ENCODE data around the gene CIAO3. TPM values are rescaled to one million over a fixed set of nuclear protein-coding genes. Genes with fewer than 3 reads are reported as not detected.
A peak's percentile ranks its signal among the peaks of the same experiment; 100 is the strongest.
"Not testable (repeated sequence)": the region's sequence is repeated elsewhere in the genome, so short reads cannot be mapped to it uniquely, and the experiment has no call there.

The CIAO3 gene
- total RNA-seq, 1 experiment from 2014 or later: 50.9 TPM

GRCh38 chr16:776298-776697 is 35.5 kb upstream of the CIAO3 start:
- H3K9me3 Mint-ChIP-seq; H3K27ac Mint-ChIP-seq; H3K27me3 Mint-ChIP-seq (ENCODE audit: low read depth); H3K4me3 Mint-ChIP-seq; ATAC-seq; H3K4me1 Mint-ChIP-seq; POLR2A ChIA-PET; H3K36me3 Mint-ChIP-seq; DNase-seq (ENCODE audit: low spot score): not testable (repeated sequence)
- CTCF ChIA-PET: interaction anchor here (0.9 to 2.2 kb wide), 3 partner anchors 9 to 35 kb away, joined by 3 to 5 read pairs (median 4); partner anchors contain the start of gene CIAO3

- H3K4me1 Mint-ChIP-seq: no peaks in the 10 kb centered on the region
- CTCF ChIA-PET: interaction anchor here (2.2 kb wide), 1 partner anchor 10 kb away, joined by 5 read pairs; no protein-coding TSS in a partner anchor
These were observed 34.5 kb upstream of the CIAO3 start for GRCh38 chr16:775236-775796.

More at GRCh38 chr16:775236-775796, 34.5 kb upstream of the CIAO3 start:
- Mint-ChIP-seq H3K9me3 (no peaks in the 10 kb centered on the region), H3K27me3 (ENCODE audit: low read depth) (no peaks in the 10 kb centered on the region), H3K27ac (no peak overlapping the region), H3K4me3 (no peak overlapping the region), H3K36me3 (no peaks in the 10 kb centered on the region)
- TF ChIP-seq FOXP1 (CRISPR knock-in tag; IDR thresholded peaks at IDR 0.05; ENCODE audit: borderline replicate concordance): no peak
- TF ChIP-seq AFF4 (CRISPR knock-in tag; IDR thresholded peaks at IDR 0.05; ENCODE audit: borderline replicate concordance): no peak
- no peak for TF ChIP-seq ZMAT4 (CRISPR knock-in tag; IDR thresholded peaks at IDR 0.05)
- no peak for TF ChIP-seq NFE2L1 (CRISPR knock-in tag; IDR thresholded peaks at IDR 0.05)
- no peak for TF ChIP-seq ZNF263 (CRISPR knock-in tag; IDR thresholded peaks at IDR 0.05; ENCODE audit: low read depth)
- no peak for TF ChIP-seq PRDM15 (CRISPR knock-in tag; IDR thresholded peaks at IDR 0.05)
- no peak for TF ChIP-seq PRRX2 (CRISPR knock-in tag; IDR thresholded peaks at IDR 0.05)
- TF ChIP-seq ZNF219 (CRISPR knock-in tag; IDR thresholded peaks at IDR 0.05; ENCODE audit: borderline replicate concordance): no peak
- TF ChIP-seq E2F1 (CRISPR knock-in tag; IDR thresholded peaks at IDR 0.05): no peak
- TF ChIP-seq ATF3 (CRISPR knock-in tag; conservative IDR thresholded peaks at IDR 0.05): no peak
- no peak for TF ChIP-seq SMAD3 (CRISPR knock-in tag; IDR thresholded peaks at IDR 0.05; ENCODE audit: borderline replicate concordance)
- TF ChIP-seq ZBTB21 (CRISPR knock-in tag; IDR thresholded peaks at IDR 0.05; ENCODE audit: borderline replicate concordance): no peak
- TF ChIP-seq ETV6 (CRISPR knock-in tag; IDR thresholded peaks at IDR 0.05): no peak
- TF ChIP-seq ZNF512 (CRISPR knock-in tag; IDR thresholded peaks at IDR 0.05; ENCODE audit: borderline replicate concordance): no peak
- TF ChIP-seq JUN (CRISPR knock-in tag; IDR thresholded peaks at IDR 0.05): no peak
- TF ChIP-seq CREB1 (CRISPR knock-in tag; IDR thresholded peaks at IDR 0.05): no peak
- TF ChIP-seq GRHL2 (CRISPR knock-in tag; IDR thresholded peaks at IDR 0.05; ENCODE audit: insufficient replicate concordance, severe bottlenecking): no peak
- POLR2A ChIA-PET: no interaction called here
- 0 out of 2 replicates have a peak, but pooled peaks have one; percentile 20 for ATAC-seq
- DNase-seq (ENCODE audit: low spot score): no peak
